Neural crest cell (in vitro differentiated cells): ENCODE data around the gene CLOCK. TPM values are rescaled to one million over a fixed set of nuclear protein-coding genes. Genes with fewer than 3 reads are reported as not detected.
A peak's percentile ranks its signal among the peaks of the same experiment; 100 is the strongest.

Experiments
- DNase-seq: peaks from one replicate; pipeline ENCODE4 v3.0.0; 2021; ENCODE audit warnings: low read depth, mixed read lengths, low spot score
- H3K27ac Mint-ChIP-seq: one replicate; pipeline ENCODE4 v1.8.0; 2021; ENCODE audit warnings: mild to moderate bottlenecking, mixed read lengths; ENCODE audit not compliant: unreplicated experiment
- H3K27me3 Mint-ChIP-seq: 2 replicates; pipeline ENCODE4 v1.8.0; 2021; ENCODE audit warnings: low read depth, mild to moderate bottlenecking, mixed read lengths
- H3K36me3 Mint-ChIP-seq: 2 replicates; pipeline ENCODE4 v1.8.0; 2021; ENCODE audit warnings: low read depth, mild to moderate bottlenecking, mixed read lengths
- H3K4me1 Mint-ChIP-seq: 2 replicates; pipeline ENCODE4 v1.8.0; 2021; ENCODE audit warnings: mixed read lengths
- H3K4me3 Mint-ChIP-seq: one replicate; pipeline ENCODE4 v1.8.0; 2021; ENCODE audit warnings: mild to moderate bottlenecking, mixed read lengths
- H3K9me3 Mint-ChIP-seq: 2 replicates; pipeline ENCODE4 v1.8.0; 2021; ENCODE audit warnings: mixed read lengths
- CTCF ChIP-seq: fragments of 200-600 bp; sonication (generic); conservative IDR thresholded peaks from 2 replicates; pipeline ENCODE4 v1.5.0; 2021; ENCODE audit warnings: antibody characterized with exemption, mild to moderate bottlenecking
- total RNA-seq: library from RNA; stranded (reverse); gene quantifications from 2 replicates; pipeline ENCODE4 v1.2.1, GENCODE V29; 2021

The CLOCK gene
- total RNA-seq, 1 donor from 2014 or later = 21.6 TPM

- TF ChIP-seq CTCF = no peak
- no peaks in the 10 kb centered on the region for H3K36me3 Mint-ChIP-seq
- peak overlapping the region; percentile 96 for H3K4me3 Mint-ChIP-seq
- H3K27ac Mint-ChIP-seq = no peak overlapping the region
- H3K4me1 Mint-ChIP-seq = peaks cover 40% of the 10 kb centered on the region
- DNase-seq = no peak
- no peaks in the 10 kb centered on the region for H3K9me3 Mint-ChIP-seq
- H3K27me3 Mint-ChIP-seq = no peaks in the 10 kb centered on the region
Observed at GRCh38 chr4:55546506-55546755, 278 bp downstream of the CLOCK start.

- Mint-ChIP-seq H3K36me3 (no peaks in the 10 kb centered on the region), H3K4me1 (peaks cover 40% of the 10 kb centered on the region), H3K27ac (no peak overlapping the region), H3K27me3 (no peaks in the 10 kb centered on the region), H3K4me3 (peak overlapping the region; percentile 95), H3K9me3 (no peaks in the 10 kb centered on the region)
- no peak for TF ChIP-seq CTCF
- DNase-seq = peak; percentile 54
Observed at GRCh38 chr4:55545641-55546505, 836 bp downstream of the CLOCK start.

- no peaks in the 10 kb centered on the region for H3K27me3 Mint-ChIP-seq
- DNase-seq = no peak
- peaks cover 3% of the 10 kb centered on the region for H3K36me3 Mint-ChIP-seq
- peak overlapping the region; percentile 19 for H3K27ac Mint-ChIP-seq
- peak overlapping the region; percentile 95 for H3K4me3 Mint-ChIP-seq
- no peaks in the 10 kb centered on the region for H3K9me3 Mint-ChIP-seq
- H3K4me1 Mint-ChIP-seq = peaks cover 40% of the 10 kb centered on the region
- TF ChIP-seq CTCF = no peak
Observed at GRCh38 chr4:55545151-55545550, 1.6 kb downstream of the CLOCK start.

- no peaks in the 10 kb centered on the region for H3K27me3 Mint-ChIP-seq
Observed at GRCh38 chr4:55543858-55544257, 2.9 kb downstream of the CLOCK start.

GRCh38 chr4:55540271-55540670, 6.4 kb downstream of the CLOCK start:
- TF ChIP-seq CTCF = no peak
- Mint-ChIP-seq H3K9me3 (peaks cover 6% of the 10 kb centered on the region), H3K27ac (no peak overlapping the region), H3K27me3 (no peaks in the 10 kb centered on the region), H3K4me3 (peak overlapping the region; percentile 29), H3K36me3 (peaks cover 16% of the 10 kb centered on the region), H3K4me1 (peaks cover 20% of the 10 kb centered on the region)
- DNase-seq = no peak

More at GRCh38 chr4:55543858-55544257, 2.9 kb downstream of the CLOCK start:
- Mint-ChIP-seq H3K27ac (no peak overlapping the region), H3K36me3 (peaks cover 3% of the 10 kb centered on the region), H3K9me3 (no peaks in the 10 kb centered on the region), H3K4me3 (peak overlapping the region; percentile 79), H3K4me1 (peaks cover 40% of the 10 kb centered on the region)
- DNase-seq = no peak
- TF ChIP-seq CTCF = peak; percentile 47
